ENCODE results near the gene TREML4.

DNA sequence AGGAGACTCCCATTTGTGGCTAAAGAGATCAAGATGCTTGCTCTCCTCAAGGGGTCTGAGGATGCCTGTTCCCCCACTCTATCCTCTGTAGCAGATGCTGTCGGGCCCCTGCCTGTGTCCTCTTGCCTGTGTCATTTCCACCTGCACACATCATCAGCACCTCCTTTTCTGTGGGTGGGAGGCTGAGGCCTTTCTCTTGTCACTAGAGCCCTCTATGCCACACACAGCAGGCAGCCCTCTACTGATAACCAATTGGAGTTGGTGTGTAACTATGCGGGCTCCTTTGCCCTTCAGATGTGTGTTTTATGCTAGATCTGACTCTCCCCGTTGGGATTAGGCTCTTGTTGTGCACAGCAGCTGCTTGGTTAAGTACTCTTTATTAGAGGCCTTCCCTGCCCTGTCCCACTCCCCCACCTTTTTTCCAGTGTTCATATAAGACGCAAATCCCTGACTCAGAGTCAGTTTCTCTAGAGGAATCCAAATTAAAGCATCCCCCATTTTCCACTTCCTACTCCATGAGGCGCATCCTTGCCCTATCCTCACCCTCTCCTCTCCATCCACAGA, 34.9 kb upstream of the TREML4 start:
- TF ChIP-seq POLR2A (IDR thresholded peaks at IDR 0.05; ENCODE audit: low read length) (no peak), GATA1 (IDR thresholded peaks at IDR 0.05; ENCODE audit: low read depth, low read length) (no peak)
